ENCODE results near the gene COL20A1. TPM values are rescaled to one million over a fixed set of nuclear protein-coding genes. Genes with fewer than 3 reads are reported as not detected.
A peak's percentile ranks its signal among the peaks of the same experiment; 100 is the strongest.

Gene COL20A1
- total RNA-seq, 6 experiments from 2014 or later, result not detected

DNA sequence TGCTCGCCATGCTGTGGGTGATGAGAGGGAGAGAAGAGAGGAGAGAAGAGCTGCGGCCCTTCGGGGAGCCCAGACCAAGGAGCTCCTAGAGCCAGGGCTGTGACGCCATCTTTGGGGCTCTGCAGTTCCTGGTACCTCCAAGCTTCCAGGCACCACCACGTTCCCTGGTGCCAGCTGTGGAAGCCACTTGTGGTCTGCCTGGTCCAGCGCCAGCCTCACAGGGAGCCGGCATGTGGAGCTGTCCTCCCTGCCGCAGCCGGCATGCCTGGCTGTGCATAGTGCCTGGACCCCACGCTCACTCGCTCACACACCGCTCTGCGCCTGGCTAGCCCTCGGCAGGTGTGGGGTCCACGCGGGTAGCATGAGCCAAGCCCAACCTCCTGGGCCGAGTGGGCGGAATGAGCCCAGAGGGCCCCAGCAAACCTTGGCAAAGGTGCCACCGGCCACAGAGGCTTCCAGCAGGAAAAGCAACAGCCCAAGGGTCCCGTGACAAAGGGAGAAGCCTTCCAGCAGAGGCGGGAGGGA, 87.4 kb downstream of the COL20A1 start:
- intact Hi-C loops (cut with DNase I), result loop anchor here (5.0 kb wide), 2 partner anchors 68 to 73 kb away; no protein-coding TSS in a partner anchor

GRCh38 chr20:63381781-63382431, 88.9 kb downstream of the COL20A1 start:
- WGBS (ENCODE audit: insufficient coverage, low coverage, low lambda C conversion rate, missing lambda C conversion rate), result 8% methylated on average over 11 of the region's 22 CpGs
- TF ChIP-seq POLR2A (IDR thresholded peaks at IDR 0.05), result no peak
- peak; percentile 92 to 97 (median 95) for TF ChIP-seq CTCF (IDR thresholded peaks at IDR 0.05)
- H3K27ac ChIP-seq, result no peak overlapping the region
- no peaks in the 10 kb centered on the region for H3K4me1 ChIP-seq
- H3K4me3 ChIP-seq, result no peak overlapping the region
- intact Hi-C loops (cut with DNase I), result loop anchor here (5.0 kb wide), 2 partner anchors 70 to 75 kb away; no protein-coding TSS in a partner anchor
- ATAC-seq (peak; percentile 48 to 73 (median 65)), DNase-seq (no peak)
- no peaks in the 10 kb centered on the region for H3K27me3 ChIP-seq
- no peaks in the 10 kb centered on the region for H3K9me3 ChIP-seq
- H3K36me3 ChIP-seq, result no peaks in the 10 kb centered on the region

More for the DNA sequence above, 87.4 kb downstream of the COL20A1 start:
- TF ChIP-seq CTCF (IDR thresholded peaks at IDR 0.05), result no peak
- no peak for TF ChIP-seq POLR2A (IDR thresholded peaks at IDR 0.05)
- Histone ChIP-seq H3K9me3 (no peaks in the 10 kb centered on the region), H3K27me3 (no peaks in the 10 kb centered on the region), H3K4me3 (no peak overlapping the region), H3K4me1 (no peaks in the 10 kb centered on the region), H3K27ac (no peak overlapping the region), H3K36me3 (no peaks in the 10 kb centered on the region)
- ATAC-seq (no peak), DNase-seq (no peak)
- WGBS (ENCODE audit: insufficient coverage, low coverage, low lambda C conversion rate, missing lambda C conversion rate), result 60% methylated on average over 3 of the region's 21 CpGs

- Histone ChIP-seq H3K4me1 (no peaks in the 10 kb centered on the region), H3K36me3 (no peaks in the 10 kb centered on the region), H3K27ac (no peak overlapping the region), H3K4me3 (no peak overlapping the region), H3K27me3 (no peaks in the 10 kb centered on the region), H3K9me3 (no peaks in the 10 kb centered on the region)
- intact Hi-C loops (cut with DNase I), result loop anchor here (5.0 kb wide), 2 partner anchors 70 to 75 kb away; no protein-coding TSS in a partner anchor
- DNase-seq (no peak), ATAC-seq (no peak)
- TF ChIP-seq POLR2A (IDR thresholded peaks at IDR 0.05) (no peak), CTCF (IDR thresholded peaks at IDR 0.05) (no peak)
- 14% methylated on average over 3 of the region's 17 CpGs for WGBS (ENCODE audit: insufficient coverage, low coverage, low lambda C conversion rate, missing lambda C conversion rate)
These were observed 89.7 kb downstream of the COL20A1 start for GRCh38 chr20:63382551-63383300.

GRCh38 chr20:63383556-63383955, 90.6 kb downstream of the COL20A1 start:
- no peak for DNase-seq
- Histone ChIP-seq H3K4me3 (no peak overlapping the region), H3K36me3 (no peaks in the 10 kb centered on the region), H3K9me3 (no peaks in the 10 kb centered on the region), H3K27ac (no peak overlapping the region), H3K4me1 (no peaks in the 10 kb centered on the region), H3K27me3 (no peaks in the 10 kb centered on the region)
- WGBS (ENCODE audit: insufficient coverage, low coverage, low lambda C conversion rate, missing lambda C conversion rate), result 20% methylated on average over 3 of the region's 11 CpGs
- TF ChIP-seq POLR2A (IDR thresholded peaks at IDR 0.05) (no peak), CTCF (IDR thresholded peaks at IDR 0.05) (no peak)
- intact Hi-C loops (cut with DNase I), result loop anchor here (5.0 kb wide), 2 partner anchors 71 to 76 kb away; no protein-coding TSS in a partner anchor
- no peak for ATAC-seq

Measured in right lobe of liver (tissue), 6 donors.